Measurements from ENCODE around the gene MYB. TPM values are rescaled to one million over a fixed set of nuclear protein-coding genes. Genes with fewer than 3 reads are reported as not detected.
"Not testable (repeated sequence)": the region's sequence is repeated elsewhere in the genome, so short reads cannot be mapped to it uniquely, and the experiment has no call there.

Gene MYB
- total RNA-seq, 4 donors from 2014 or later: 0.18 to 4.0 (median 0.59) TPM; not detected in 1

DNA sequence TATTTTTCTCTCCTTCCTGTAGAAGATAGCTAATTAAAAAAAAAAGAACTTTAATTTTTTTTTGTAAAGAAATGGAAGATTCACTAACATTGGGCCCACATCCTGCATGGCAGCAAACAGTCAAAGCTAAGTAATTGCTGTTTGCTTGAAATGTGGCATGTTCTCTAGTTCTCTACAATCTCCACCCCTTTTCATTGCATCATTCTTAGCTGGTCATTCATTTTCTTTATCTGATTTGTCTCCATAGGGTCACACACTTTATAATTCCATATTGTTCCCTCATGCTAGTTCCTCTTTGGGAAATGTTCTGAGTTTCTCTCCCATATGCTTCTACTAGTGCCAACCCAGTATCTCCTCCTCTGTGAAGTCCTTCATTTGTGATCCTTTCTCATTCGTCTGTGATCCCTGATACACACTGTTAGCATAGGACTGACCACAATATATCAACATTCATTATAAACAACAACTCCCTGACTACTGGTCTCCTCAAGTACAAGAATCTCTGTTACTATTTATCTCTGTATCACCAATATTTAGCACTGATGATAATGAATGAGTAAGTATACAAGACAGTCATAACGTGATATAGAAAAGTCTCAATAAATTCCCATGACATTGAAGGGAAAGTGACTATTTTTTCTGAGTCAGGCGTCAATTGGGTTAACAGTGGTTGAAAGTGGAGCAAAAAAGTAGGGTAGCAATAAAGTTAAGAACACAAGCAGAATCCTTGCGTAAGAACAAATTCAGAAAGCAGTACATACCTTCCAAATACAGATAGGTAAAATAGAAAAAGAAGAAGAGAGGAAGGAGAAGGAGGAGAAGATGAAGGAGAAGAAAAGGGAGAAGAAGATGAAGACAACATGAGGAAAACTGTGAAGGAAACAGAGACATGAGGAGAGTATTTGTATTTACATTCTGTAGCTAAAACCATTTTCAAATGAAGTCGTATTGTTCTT, 33.2 kb upstream of the MYB start:
- no peak for TF ChIP-seq CTCF (IDR thresholded peaks at IDR 0.05)
- TF ChIP-seq POLR2A (IDR thresholded peaks at IDR 0.05): no peak
- Histone ChIP-seq H3K27me3 (no peaks in the 10 kb centered on the region), H3K36me3 (no peaks in the 10 kb centered on the region), H3K4me1 (no peaks in the 10 kb centered on the region), H3K27ac (no peak overlapping the region), H3K9me3 (no peaks in the 10 kb centered on the region), H3K4me3 (no peak overlapping the region)
- intact Hi-C loops (cut with DNase I; ENCODE audit: low total_unique reads): no loop called here
- DNase-seq: no peak

- intact Hi-C loops (cut with DNase I; ENCODE audit: low total_unique reads): no loop called here
- no peaks in the 10 kb centered on the region for H3K36me3 ChIP-seq
- no peak for TF ChIP-seq CTCF (IDR thresholded peaks at IDR 0.05)
- no peak for TF ChIP-seq POLR2A (IDR thresholded peaks at IDR 0.05)
Measured at GRCh38 chr6:135148889-135149288, 32.2 kb upstream of the MYB start.

DNA sequence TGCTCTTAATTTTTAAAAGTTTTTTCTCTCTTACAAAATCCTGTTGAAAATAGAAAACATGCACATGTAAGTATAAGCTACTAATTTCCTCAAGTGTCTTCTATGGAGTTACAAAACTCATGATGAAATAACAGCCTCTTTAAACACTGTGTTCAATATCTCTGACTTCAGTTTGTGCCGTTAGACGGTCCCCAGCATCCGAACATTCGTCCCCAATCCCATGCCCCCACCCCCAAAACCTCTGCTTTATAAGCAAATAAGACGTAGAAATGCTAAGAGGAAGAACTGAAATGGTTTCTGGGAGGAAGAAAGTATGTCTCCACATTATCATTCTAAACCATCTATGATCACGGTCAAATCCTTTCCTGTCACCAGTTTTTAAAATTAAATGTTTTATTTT, 31.7 kb upstream of the MYB start:
- no peaks in the 10 kb centered on the region for H3K4me1 ChIP-seq
- no peaks in the 10 kb centered on the region for H3K9me3 ChIP-seq
- no peaks in the 10 kb centered on the region for H3K36me3 ChIP-seq
- H3K27ac ChIP-seq: no peak overlapping the region
- no peak for TF ChIP-seq POLR2A (IDR thresholded peaks at IDR 0.05)
- TF ChIP-seq CTCF (IDR thresholded peaks at IDR 0.05): no peak
- DNase-seq: no peak
- no peak overlapping the region for H3K4me3 ChIP-seq
- intact Hi-C loops (cut with DNase I; ENCODE audit: low total_unique reads): no loop called here
- H3K27me3 ChIP-seq: no peaks in the 10 kb centered on the region

More at GRCh38 chr6:135148889-135149288, 32.2 kb upstream of the MYB start:
- H3K4me3 ChIP-seq: no peak overlapping the region
- no peak for DNase-seq
- no peak overlapping the region for H3K27ac ChIP-seq
- H3K9me3 ChIP-seq: no peaks in the 10 kb centered on the region
- H3K27me3 ChIP-seq: no peaks in the 10 kb centered on the region
- H3K4me1 ChIP-seq: no peaks in the 10 kb centered on the region

DNA sequence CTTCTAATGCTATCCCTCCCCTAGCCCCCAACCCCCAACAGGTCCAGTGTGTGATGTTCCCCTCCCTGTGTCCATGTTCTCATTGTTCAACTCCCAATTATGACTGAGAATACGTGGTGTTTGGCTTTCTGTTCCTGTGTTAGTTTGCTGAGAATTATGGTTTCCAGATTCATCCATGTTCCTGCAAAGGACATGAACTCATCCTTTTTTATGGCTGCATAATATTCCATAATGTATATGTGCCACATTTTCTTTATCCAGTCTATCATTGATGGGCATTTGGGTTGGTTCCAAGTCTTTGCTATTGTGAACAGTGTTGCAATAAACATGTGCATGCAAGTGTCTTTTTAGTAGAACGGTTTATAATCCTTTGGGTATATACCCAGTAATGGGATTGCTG, 30.6 kb upstream of the MYB start:
- intact Hi-C loops (cut with DNase I; ENCODE audit: low total_unique reads); H3K27me3 ChIP-seq; H3K27ac ChIP-seq; H3K4me1 ChIP-seq; H3K36me3 ChIP-seq; H3K9me3 ChIP-seq; H3K4me3 ChIP-seq; DNase-seq: not testable (repeated sequence)

GRCh38 chr6:135154125-135154524, 27.0 kb upstream of the MYB start:
- DNase-seq; H3K4me1 ChIP-seq; H3K27me3 ChIP-seq; H3K27ac ChIP-seq; H3K9me3 ChIP-seq; intact Hi-C loops (cut with DNase I; ENCODE audit: low total_unique reads); H3K36me3 ChIP-seq; H3K4me3 ChIP-seq: not testable (repeated sequence)

DNA sequence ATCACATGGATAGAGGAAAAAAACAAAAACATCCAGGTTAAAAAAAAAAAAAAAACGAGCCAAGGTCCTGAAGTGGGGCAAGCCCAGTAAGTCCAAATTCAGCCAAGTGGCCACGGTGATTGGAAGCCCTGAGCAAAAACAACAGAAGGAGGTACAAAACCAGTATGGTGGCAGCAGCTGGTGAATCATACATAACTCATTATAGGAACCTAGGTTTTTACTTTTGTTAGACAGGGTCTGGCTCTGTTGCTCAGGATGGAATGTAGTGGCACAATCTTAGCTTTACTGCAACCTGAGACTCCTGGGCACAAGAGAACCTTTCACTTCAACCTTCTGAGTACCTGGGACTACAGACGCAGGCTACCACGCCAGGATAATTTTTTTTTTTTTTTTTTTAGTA, 22.7 kb upstream of the MYB start:
- no peaks in the 10 kb centered on the region for H3K4me1 ChIP-seq
- no peaks in the 10 kb centered on the region for H3K27me3 ChIP-seq
- intact Hi-C loops (cut with DNase I; ENCODE audit: low total_unique reads): no loop called here
- no peak overlapping the region for H3K27ac ChIP-seq
- TF ChIP-seq POLR2A (IDR thresholded peaks at IDR 0.05) (no peak), CTCF (IDR thresholded peaks at IDR 0.05) (no peak)
- no peak for DNase-seq
- no peaks in the 10 kb centered on the region for H3K9me3 ChIP-seq
- no peaks in the 10 kb centered on the region for H3K36me3 ChIP-seq
- H3K4me3 ChIP-seq: no peak overlapping the region

All from uterus (tissue), 4 donors.